A673 (cell line): Measurements from ENCODE around the gene CLUH. TPM values are rescaled to one million over a fixed set of nuclear protein-coding genes. Genes with fewer than 3 reads are reported as not detected.

ENCODE experiments used
- BruUV-seq: library from RNA; stranded (reverse); fragments of 400-500 nt; replicated peaks from 2 replicates; lab custom pipeline; 2021; lab: Mats Ljungman, UMichigan
- CTCF ChIA-PET: fragments of 300-600 bp; sonication (Branson Sonifier 250); formaldehyde crosslinking; loops from one replicate; lab custom pipeline; 2022; ENCODE audit warnings: antibody characterized with exemption; lab: Charles Lee
- POLR2A ChIA-PET: fragments of 300-600 bp; sonication (Branson Sonifier 250); formaldehyde crosslinking; loops from one replicate; lab custom pipeline; 2022; ENCODE audit warnings: antibody characterized with exemption; ENCODE audit not compliant: low non-redundant PET; lab: Charles Lee
- DNase-seq: peaks from one replicate; pipeline ENCODE4 v3.0.0-alpha.2; 2015; ENCODE audit warnings: low spot score
- H3K27ac ChIP-seq: fragments of 200-600 bp; sonication (generic); 2 replicates; pipeline ENCODE4 v1.5.1; 2016; ENCODE audit warnings: mixed run types, low read depth, mild to moderate bottlenecking, mixed read lengths, antibody characterized with exemption, low read length; ENCODE audit not compliant: poor library complexity, severe bottlenecking
- H3K27me3 ChIP-seq: fragments of 200-600 bp; sonication (generic); replicated peaks from 2 replicates; pipeline ENCODE4 v1.6.1; 2017; ENCODE audit warnings: mixed run types, low read depth, mild to moderate bottlenecking, mixed read lengths, antibody characterized with exemption, low read length; ENCODE audit not compliant: insufficient read depth, poor library complexity
- H3K36me3 ChIP-seq: fragments of 200-600 bp; sonication (generic); 2 replicates; pipeline ENCODE4 v1.6.1; 2016; ENCODE audit warnings: mixed run types, mild to moderate bottlenecking, mixed read lengths, antibody characterized with exemption, low read length; ENCODE audit not compliant: insufficient read depth, poor library complexity, severe bottlenecking
- H3K4me1 ChIP-seq: fragments of 200-600 bp; sonication (generic); 2 replicates; pipeline ENCODE4 v1.6.1; 2017; ENCODE audit warnings: mixed run types, mild to moderate bottlenecking, mixed read lengths, antibody characterized with exemption, low read length; ENCODE audit not compliant: insufficient read depth, poor library complexity, severe bottlenecking
- H3K4me3 ChIP-seq: fragments of 200-600 bp; sonication (generic); 2 replicates; pipeline ENCODE4 v1.5.1; 2016; ENCODE audit warnings: low read depth, mixed run types, mild to moderate bottlenecking, mixed read lengths, low read length; ENCODE audit not compliant: poor library complexity, severe bottlenecking
- H3K9me3 ChIP-seq: fragments of 200-600 bp; sonication (generic); 2 replicates; pipeline ENCODE4 v1.6.1; 2016; ENCODE audit warnings: mixed run types, low read depth, mild to moderate bottlenecking, mixed read lengths, antibody characterized with exemption, low read length; ENCODE audit not compliant: poor library complexity, severe bottlenecking
- CTCF ChIP-seq: fragments of 300-800, 200-600 bp; sonication (generic); conservative IDR thresholded peaks from 2 replicates; pipeline ENCODE4 v1.5.1; 2017; ENCODE audit warnings: low read depth, mild to moderate bottlenecking, antibody characterized with exemption, low read length, moderate library complexity, mixed read lengths
- EZH2 ChIP-seq: fragments of 200-600 bp; sonication (generic); IDR thresholded peaks from 2 replicates; pipeline ENCODE4 v1.6.1; 2017; ENCODE audit warnings: borderline replicate concordance, low read depth, mild to moderate bottlenecking, mixed read lengths, antibody characterized with exemption, low read length; ENCODE audit not compliant: poor library complexity, severe bottlenecking
- intact Hi-C: fragments of 100-400 bp; cut with micrococcal nuclease; formaldehyde crosslinking; loops from one replicate; pipeline ENCODE4 v1.10.0; 2022; ENCODE audit not compliant: unreplicated experiment
- total RNA-seq: library from RNA; stranded (reverse); gene quantifications from 2 replicates; pipeline ENCODE4 v1.2.3, GENCODE V29; 2021

Gene CLUH
- total RNA-seq, 1 experiment from 2014 or later: 162 TPM

GRCh38 chr17:2749784-2750181 lies 38.2 kb upstream of the CLUH start:
- Histone ChIP-seq H3K27me3 (peaks cover 52% of the 10 kb centered on the region), H3K4me1 (no peaks in the 10 kb centered on the region), H3K9me3 (no peaks in the 10 kb centered on the region), H3K27ac (no peak overlapping the region), H3K4me3 (no peak overlapping the region), H3K36me3 (no peaks in the 10 kb centered on the region)
- TF ChIP-seq CTCF (no peak), EZH2 (no peak)
- ChIA-PET CTCF (no interaction called here), POLR2A (no interaction called here)
- intact Hi-C loops: no loop called here
- DNase-seq: peak; percentile 73
- BruUV-seq: no TSS peak

- no peak for DNase-seq
- Histone ChIP-seq H3K36me3 (no peaks in the 10 kb centered on the region), H3K4me3 (peak within 1 kb of the TSS; percentile 15), H3K9me3 (no peaks in the 10 kb centered on the region), H3K4me1 (no peaks in the 10 kb centered on the region), H3K27me3 (peaks cover 56% of the 10 kb centered on the region), H3K27ac (no peak within 1 kb of the TSS)
- POLR2A ChIA-PET: no interaction called here
- no TSS peak for BruUV-seq
- TF ChIP-seq CTCF (no peak), EZH2 (no peak)
- CTCF ChIA-PET: no interaction called here
- intact Hi-C loops: no loop called here
Measured at GRCh38 chr17:2749058-2749783, 37.7 kb upstream of the CLUH start, which contains the start of gene CCDC92B. Gene CCDC92B (minus strand): TSS chr17:2749652. CDS start chr17:2735145, 14,507 bp downstream.

GRCh38 chr17:2745317-2746037 lies 33.9 kb upstream of the CLUH start:
- CTCF ChIA-PET: no interaction called here

More at GRCh38 chr17:2745317-2746037, 33.9 kb upstream of the CLUH start:
- POLR2A ChIA-PET: no interaction called here
- Histone ChIP-seq H3K4me1 (no peaks in the 10 kb centered on the region), H3K4me3 (no peak overlapping the region), H3K36me3 (no peaks in the 10 kb centered on the region), H3K27ac (no peak overlapping the region), H3K27me3 (peaks cover 62% of the 10 kb centered on the region), H3K9me3 (no peaks in the 10 kb centered on the region)
- DNase-seq: no peak
- intact Hi-C loops: no loop called here
- no peak for TF ChIP-seq CTCF
- no peak for TF ChIP-seq EZH2
- no TSS peak for BruUV-seq
